SK-N-SH treated with all-trans-retinoic acid at 6 μM for 48 hours (cell line): ENCODE data around the gene KHDRBS1.
"Not testable (repeated sequence)": the region's sequence is repeated elsewhere in the genome, so short reads cannot be mapped to it uniquely, and the experiment has no call there.

Experiments used
- ARNTL ChIP-seq: fragments of 450-650 bp; formaldehyde crosslinking; IDR thresholded peaks from 2 replicates; pipeline ENCODE4 v1.5.0; 2020; ENCODE audit warnings: low read depth, mild to moderate bottlenecking, moderate library complexity, borderline replicate concordance
- BACH2 ChIP-seq: fragments of 250-450 bp; sonication (Bioruptor Pico); IDR thresholded peaks from 2 replicates; pipeline ENCODE4 v1.9.0; 2021; ENCODE audit warnings: mild to moderate bottlenecking, borderline replicate concordance
- ESRRG ChIP-seq: fragments of 250-450 bp; sonication (Bioruptor Pico); IDR thresholded peaks from 2 replicates; pipeline ENCODE4 v1.6.1; 2021; ENCODE audit warnings: mild to moderate bottlenecking
- ISL1 ChIP-seq: fragments of 250-450 bp; sonication (Bioruptor Pico); IDR thresholded peaks from 2 replicates; pipeline ENCODE4 v2.1.2; 2022; ENCODE audit warnings: mild to moderate bottlenecking, moderate library complexity
- PPARA ChIP-seq: fragments of 250-450 bp; sonication (Bioruptor Pico); IDR thresholded peaks from 2 replicates; pipeline ENCODE4 v1.5.0; 2020; ENCODE audit warnings: mild to moderate bottlenecking, borderline replicate concordance
- RARB ChIP-seq: fragments of 250-450 bp; sonication (Bioruptor Pico); IDR thresholded peaks from 2 replicates; pipeline ENCODE4 v1.8.0; 2021; ENCODE audit warnings: mild to moderate bottlenecking, moderate library complexity
- ZC3H10 ChIP-seq: fragments of 250-450 bp; sonication (Bioruptor Pico); IDR thresholded peaks from 2 replicates; pipeline ENCODE4 v1.5.1; 2021; ENCODE audit warnings: mild to moderate bottlenecking, moderate library complexity
- ZFP30 ChIP-seq: fragments of 450-650 bp; formaldehyde crosslinking; IDR thresholded peaks from 2 replicates; pipeline ENCODE4 v1.5.0; 2022; ENCODE audit warnings: mild to moderate bottlenecking, moderate library complexity
- ZNF565 ChIP-seq: fragments of 450-650 bp; formaldehyde crosslinking; conservative IDR thresholded peaks from 2 replicates; pipeline ENCODE4 v1.5.0; 2020; ENCODE audit warnings: low read depth, mild to moderate bottlenecking, moderate library complexity
- ZNF8 ChIP-seq: fragments of 450-650 bp; formaldehyde crosslinking; IDR thresholded peaks from 2 replicates; pipeline ENCODE4 v1.5.0; 2020; ENCODE audit warnings: mild to moderate bottlenecking, moderate library complexity
- TF ChIP-seq, protein P1 (sequence below): fragments of 250-450 bp; sonication (Bioruptor Pico); IDR thresholded peaks from 2 replicates; pipeline ENCODE4 v1.5.1; 2020; ENCODE audit warnings: low read depth, mild to moderate bottlenecking, moderate library complexity
- TF ChIP-seq, protein P2 (sequence below): fragments of 250-450 bp; sonication (Bioruptor Pico); IDR thresholded peaks from 2 replicates; pipeline ENCODE4 v1.8.0; 2020; ENCODE audit warnings: mild to moderate bottlenecking, moderate library complexity, borderline replicate concordance
- TF ChIP-seq, protein P3 (sequence below): fragments of 250-450 bp; sonication (Bioruptor Pico); IDR thresholded peaks from 2 replicates; pipeline ENCODE4 v1.5.0; 2020; ENCODE audit warnings: mild to moderate bottlenecking, moderate library complexity

DNA sequence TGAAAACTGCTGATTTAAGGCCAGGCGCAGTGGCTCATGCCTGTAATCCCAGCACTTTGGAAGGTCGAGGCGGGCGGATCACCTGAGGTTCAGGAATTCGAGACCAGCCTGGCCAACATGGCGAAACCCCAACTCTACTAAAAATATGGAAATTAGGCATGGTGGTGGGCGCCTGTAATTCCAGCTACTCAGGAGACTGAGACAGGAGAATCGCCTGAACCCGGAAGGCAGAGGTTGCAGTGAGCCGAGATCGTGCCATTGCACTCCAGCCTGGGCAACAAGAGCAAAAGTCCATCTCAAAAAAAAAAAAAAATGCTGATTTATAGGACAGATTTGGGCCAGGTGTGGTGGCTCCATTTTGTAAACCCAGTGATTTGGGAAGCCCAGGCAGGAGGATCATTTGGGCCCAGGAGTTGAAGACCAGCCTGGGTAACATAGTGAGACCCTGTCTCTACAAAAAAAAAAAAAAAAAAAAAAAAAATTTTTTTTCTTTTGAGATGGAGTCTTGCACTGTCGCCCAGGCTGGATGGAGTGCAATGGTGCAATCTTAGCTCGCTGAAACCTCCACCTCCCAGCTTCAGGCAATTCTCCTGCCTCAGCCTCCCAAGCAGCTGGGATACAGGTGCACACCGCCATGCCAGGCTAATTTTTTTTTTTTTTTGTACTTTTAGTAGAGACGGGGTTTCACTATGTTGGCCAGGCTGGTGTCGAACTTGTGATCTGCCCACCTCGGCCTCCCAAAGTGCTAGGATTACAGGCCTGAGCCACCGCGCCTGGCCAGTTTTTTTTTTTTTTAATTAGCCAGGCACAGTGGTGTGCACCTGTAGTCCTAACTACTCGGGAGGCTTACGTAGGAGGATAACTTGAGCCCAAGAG, 52.2 kb downstream of the KHDRBS1 start:
- not testable (repeated sequence) for TF ChIP-seq ISL1; RARB; ZC3H10 (CRISPR knock-in tag); BACH2; ESRRG (CRISPR knock-in tag); PPARA (CRISPR knock-in tag); ZNF565 (CRISPR knock-in tag); ZNF8 (CRISPR knock-in tag); ARNTL; ZFP30 (CRISPR knock-in tag)
- TF ChIP-seq, protein P1, sequence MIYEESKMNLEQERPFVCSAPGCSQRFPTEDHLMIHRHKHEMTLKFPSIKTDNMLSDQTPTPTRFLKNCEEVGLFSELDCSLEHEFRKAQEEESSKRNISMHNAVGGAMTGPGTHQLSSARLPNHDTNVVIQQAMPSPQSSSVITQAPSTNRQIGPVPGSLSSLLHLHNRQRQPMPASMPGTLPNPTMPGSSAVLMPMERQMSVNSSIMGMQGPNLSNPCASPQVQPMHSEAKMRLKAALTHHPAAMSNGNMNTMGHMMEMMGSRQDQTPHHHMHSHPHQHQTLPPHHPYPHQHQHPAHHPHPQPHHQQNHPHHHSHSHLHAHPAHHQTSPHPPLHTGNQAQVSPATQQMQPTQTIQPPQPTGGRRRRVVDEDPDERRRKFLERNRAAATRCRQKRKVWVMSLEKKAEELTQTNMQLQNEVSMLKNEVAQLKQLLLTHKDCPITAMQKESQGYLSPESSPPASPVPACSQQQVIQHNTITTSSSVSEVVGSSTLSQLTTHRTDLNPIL, result 0 out of 2 replicates have a peak, but pooled peaks have one; percentile 35
- TF ChIP-seq, protein P2, sequence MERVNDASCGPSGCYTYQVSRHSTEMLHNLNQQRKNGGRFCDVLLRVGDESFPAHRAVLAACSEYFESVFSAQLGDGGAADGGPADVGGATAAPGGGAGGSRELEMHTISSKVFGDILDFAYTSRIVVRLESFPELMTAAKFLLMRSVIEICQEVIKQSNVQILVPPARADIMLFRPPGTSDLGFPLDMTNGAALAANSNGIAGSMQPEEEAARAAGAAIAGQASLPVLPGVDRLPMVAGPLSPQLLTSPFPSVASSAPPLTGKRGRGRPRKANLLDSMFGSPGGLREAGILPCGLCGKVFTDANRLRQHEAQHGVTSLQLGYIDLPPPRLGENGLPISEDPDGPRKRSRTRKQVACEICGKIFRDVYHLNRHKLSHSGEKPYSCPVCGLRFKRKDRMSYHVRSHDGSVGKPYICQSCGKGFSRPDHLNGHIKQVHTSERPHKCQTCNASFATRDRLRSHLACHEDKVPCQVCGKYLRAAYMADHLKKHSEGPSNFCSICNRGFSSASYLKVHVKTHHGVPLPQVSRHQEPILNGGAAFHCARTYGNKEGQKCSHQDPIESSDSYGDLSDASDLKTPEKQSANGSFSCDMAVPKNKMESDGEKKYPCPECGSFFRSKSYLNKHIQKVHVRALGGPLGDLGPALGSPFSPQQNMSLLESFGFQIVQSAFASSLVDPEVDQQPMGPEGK (CRISPR knock-in tag), result not testable (repeated sequence)
- TF ChIP-seq, protein P3, sequence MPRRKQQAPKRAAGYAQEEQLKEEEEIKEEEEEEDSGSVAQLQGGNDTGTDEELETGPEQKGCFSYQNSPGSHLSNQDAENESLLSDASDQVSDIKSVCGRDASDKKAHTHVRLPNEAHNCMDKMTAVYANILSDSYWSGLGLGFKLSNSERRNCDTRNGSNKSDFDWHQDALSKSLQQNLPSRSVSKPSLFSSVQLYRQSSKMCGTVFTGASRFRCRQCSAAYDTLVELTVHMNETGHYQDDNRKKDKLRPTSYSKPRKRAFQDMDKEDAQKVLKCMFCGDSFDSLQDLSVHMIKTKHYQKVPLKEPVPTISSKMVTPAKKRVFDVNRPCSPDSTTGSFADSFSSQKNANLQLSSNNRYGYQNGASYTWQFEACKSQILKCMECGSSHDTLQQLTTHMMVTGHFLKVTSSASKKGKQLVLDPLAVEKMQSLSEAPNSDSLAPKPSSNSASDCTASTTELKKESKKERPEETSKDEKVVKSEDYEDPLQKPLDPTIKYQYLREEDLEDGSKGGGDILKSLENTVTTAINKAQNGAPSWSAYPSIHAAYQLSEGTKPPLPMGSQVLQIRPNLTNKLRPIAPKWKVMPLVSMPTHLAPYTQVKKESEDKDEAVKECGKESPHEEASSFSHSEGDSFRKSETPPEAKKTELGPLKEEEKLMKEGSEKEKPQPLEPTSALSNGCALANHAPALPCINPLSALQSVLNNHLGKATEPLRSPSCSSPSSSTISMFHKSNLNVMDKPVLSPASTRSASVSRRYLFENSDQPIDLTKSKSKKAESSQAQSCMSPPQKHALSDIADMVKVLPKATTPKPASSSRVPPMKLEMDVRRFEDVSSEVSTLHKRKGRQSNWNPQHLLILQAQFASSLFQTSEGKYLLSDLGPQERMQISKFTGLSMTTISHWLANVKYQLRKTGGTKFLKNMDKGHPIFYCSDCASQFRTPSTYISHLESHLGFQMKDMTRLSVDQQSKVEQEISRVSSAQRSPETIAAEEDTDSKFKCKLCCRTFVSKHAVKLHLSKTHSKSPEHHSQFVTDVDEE (CRISPR knock-in tag), result not testable (repeated sequence)
